HepG2 (cell line): ENCODE measurements around the gene SPINT3.

Experiments used
- CEBPG ChIP-seq: IDR thresholded peaks from 2 replicates; pipeline ENCODE4 v1.6.1; 2016
- IRF2 ChIP-seq: IDR thresholded peaks from 2 replicates; pipeline ENCODE4 v1.6.1; 2018; ENCODE audit warnings: missing genetic modification reagents, missing compliant biosample characterization
- JUND ChIP-seq: sonication (generic); formaldehyde crosslinking; IDR thresholded peaks from 2 replicates; pipeline ENCODE4 v1.8.0; 2022; ENCODE audit warnings: mild to moderate bottlenecking, missing genetic modification reagents
- POLR2A ChIP-seq, 2 experiments: IDR thresholded peaks; 2 replicates each; pipeline ENCODE4 v1.6.1; 2011; ENCODE audit warnings: low read depth in 2 of 2, low read length in 2 of 2, mild to moderate bottlenecking in 1 of 2, moderate library complexity in 1 of 2; ENCODE audit not compliant: insufficient read depth in 1 of 2
- SP2 ChIP-seq: sonication (generic); formaldehyde crosslinking; IDR thresholded peaks from 2 replicates; pipeline ENCODE4 v1.5.1; 2020; ENCODE audit warnings: mild to moderate bottlenecking, missing genetic modification reagents
- YY1 ChIP-seq: IDR thresholded peaks from 2 replicates; pipeline ENCODE4 v1.6.1; 2011; ENCODE audit warnings: low read length, low read depth, moderate library complexity, mild to moderate bottlenecking; ENCODE audit not compliant: insufficient read depth, insufficient replicate concordance
- ZFP1 ChIP-seq: IDR thresholded peaks from 2 replicates; pipeline ENCODE4 v1.6.1; 2016
- ZFP41 ChIP-seq: sonication (generic); formaldehyde crosslinking; IDR thresholded peaks from 2 replicates; pipeline ENCODE4 v1.4.0; 2020; ENCODE audit warnings: mild to moderate bottlenecking, missing genetic modification reagents, borderline replicate concordance
- ZNF367 ChIP-seq: sonication (generic); formaldehyde crosslinking; IDR thresholded peaks from 2 replicates; pipeline ENCODE4 v1.4.0; 2020; ENCODE audit warnings: missing genetic modification reagents, borderline replicate concordance
- ZNF441 ChIP-seq: sonication (generic); formaldehyde crosslinking; IDR thresholded peaks from 2 replicates; pipeline ENCODE4 v1.7.0; 2021; ENCODE audit warnings: missing genetic modification reagents, borderline replicate concordance
- ZNF446 ChIP-seq: sonication (generic); formaldehyde crosslinking; IDR thresholded peaks from 2 replicates; pipeline ENCODE4 v1.5.0; 2020; ENCODE audit warnings: mild to moderate bottlenecking, missing genetic modification reagents
- ZNF451 ChIP-seq: sonication (generic); formaldehyde crosslinking; IDR thresholded peaks from 2 replicates; pipeline ENCODE4 v1.5.0; 2020; ENCODE audit warnings: mild to moderate bottlenecking, missing genetic modification reagents
- TF ChIP-seq, protein P1 (sequence below): sonication (generic); formaldehyde crosslinking; IDR thresholded peaks from 2 replicates; pipeline ENCODE4 v1.5.0; 2020; ENCODE audit warnings: mild to moderate bottlenecking, missing genetic modification reagents, moderate library complexity
- TF ChIP-seq, protein P2 (sequence below): sonication (generic); formaldehyde crosslinking; IDR thresholded peaks from 2 replicates; pipeline ENCODE4 v1.8.1; 2022; ENCODE audit warnings: low read depth, mild to moderate bottlenecking, missing genetic modification reagents

DNA sequence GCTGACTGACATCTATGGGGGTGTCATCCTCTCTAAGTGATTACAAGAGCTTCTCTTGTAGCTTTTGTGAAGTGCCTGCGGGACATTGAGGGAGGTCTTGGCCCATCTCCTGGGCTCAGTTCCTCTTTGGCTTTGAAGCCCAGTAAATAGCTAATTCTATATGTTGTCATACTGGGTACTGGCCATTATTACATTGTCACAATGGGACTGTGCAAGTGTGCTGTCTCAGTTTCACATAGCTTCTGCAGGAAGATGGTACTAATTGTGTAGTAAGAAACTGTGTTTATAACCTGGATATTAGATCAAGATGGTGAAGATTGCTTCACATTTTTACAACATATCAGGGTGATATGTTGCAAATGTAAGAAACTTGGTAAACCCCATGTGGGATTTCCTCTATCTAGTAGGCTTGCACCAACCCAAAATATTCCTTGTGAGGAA, 19.9 kb downstream of the SPINT3 start:
- TF ChIP-seq, protein P1, sequence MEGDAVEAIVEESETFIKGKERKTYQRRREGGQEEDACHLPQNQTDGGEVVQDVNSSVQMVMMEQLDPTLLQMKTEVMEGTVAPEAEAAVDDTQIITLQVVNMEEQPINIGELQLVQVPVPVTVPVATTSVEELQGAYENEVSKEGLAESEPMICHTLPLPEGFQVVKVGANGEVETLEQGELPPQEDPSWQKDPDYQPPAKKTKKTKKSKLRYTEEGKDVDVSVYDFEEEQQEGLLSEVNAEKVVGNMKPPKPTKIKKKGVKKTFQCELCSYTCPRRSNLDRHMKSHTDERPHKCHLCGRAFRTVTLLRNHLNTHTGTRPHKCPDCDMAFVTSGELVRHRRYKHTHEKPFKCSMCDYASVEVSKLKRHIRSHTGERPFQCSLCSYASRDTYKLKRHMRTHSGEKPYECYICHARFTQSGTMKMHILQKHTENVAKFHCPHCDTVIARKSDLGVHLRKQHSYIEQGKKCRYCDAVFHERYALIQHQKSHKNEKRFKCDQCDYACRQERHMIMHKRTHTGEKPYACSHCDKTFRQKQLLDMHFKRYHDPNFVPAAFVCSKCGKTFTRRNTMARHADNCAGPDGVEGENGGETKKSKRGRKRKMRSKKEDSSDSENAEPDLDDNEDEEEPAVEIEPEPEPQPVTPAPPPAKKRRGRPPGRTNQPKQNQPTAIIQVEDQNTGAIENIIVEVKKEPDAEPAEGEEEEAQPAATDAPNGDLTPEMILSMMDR: no peak
- TF ChIP-seq POLR2A (IDR thresholded peaks at IDR 0.05; ENCODE audit: insufficient read depth in 1 of 2, low read depth in 2 of 2, low read length in 2 of 2) (no peak), ZFP41 (CRISPR knock-in tag) (no peak), CEBPG (CRISPR knock-in tag) (no peak), YY1 (no peak), ZFP1 (no peak), ZNF441 (CRISPR knock-in tag) (no peak), JUND (CRISPR knock-in tag) (no peak), ZNF446 (no peak), IRF2 (CRISPR knock-in tag) (no peak), SP2 (CRISPR knock-in tag) (no peak), ZNF367 (CRISPR knock-in tag) (no peak), ZNF451 (CRISPR knock-in tag) (no peak)
- TF ChIP-seq, protein P2, sequence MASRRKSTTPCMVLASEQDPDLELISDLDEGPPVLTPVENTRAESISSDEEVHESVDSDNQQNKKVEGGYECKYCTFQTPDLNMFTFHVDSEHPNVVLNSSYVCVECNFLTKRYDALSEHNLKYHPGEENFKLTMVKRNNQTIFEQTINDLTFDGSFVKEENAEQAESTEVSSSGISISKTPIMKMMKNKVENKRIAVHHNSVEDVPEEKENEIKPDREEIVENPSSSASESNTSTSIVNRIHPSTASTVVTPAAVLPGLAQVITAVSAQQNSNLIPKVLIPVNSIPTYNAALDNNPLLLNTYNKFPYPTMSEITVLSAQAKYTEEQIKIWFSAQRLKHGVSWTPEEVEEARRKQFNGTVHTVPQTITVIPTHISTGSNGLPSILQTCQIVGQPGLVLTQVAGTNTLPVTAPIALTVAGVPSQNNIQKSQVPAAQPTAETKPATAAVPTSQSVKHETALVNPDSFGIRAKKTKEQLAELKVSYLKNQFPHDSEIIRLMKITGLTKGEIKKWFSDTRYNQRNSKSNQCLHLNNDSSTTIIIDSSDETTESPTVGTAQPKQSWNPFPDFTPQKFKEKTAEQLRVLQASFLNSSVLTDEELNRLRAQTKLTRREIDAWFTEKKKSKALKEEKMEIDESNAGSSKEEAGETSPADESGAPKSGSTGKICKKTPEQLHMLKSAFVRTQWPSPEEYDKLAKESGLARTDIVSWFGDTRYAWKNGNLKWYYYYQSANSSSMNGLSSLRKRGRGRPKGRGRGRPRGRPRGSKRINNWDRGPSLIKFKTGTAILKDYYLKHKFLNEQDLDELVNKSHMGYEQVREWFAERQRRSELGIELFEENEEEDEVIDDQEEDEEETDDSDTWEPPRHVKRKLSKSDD (CRISPR knock-in tag): no peak
